H9 (cell line): Measurements from ENCODE around the gene DCLRE1C. TPM values are rescaled to one million over a fixed set of nuclear protein-coding genes. Genes with fewer than 3 reads are reported as not detected.

Experiments
- DNase-seq: peaks from one replicate; pipeline ENCODE4 v3.0.0-alpha.2; 2017
- H2AFZ ChIP-seq: one replicate; pipeline ENCODE4 v1.6.1; 2013; ENCODE audit warnings: mild to moderate bottlenecking, low read length, control low read depth, moderate library complexity
- H2AK5ac ChIP-seq: 2 replicates; pipeline ENCODE4 v1.6.1; 2013; ENCODE audit warnings: low read length, control low read depth, mixed read lengths; ENCODE audit not compliant: insufficient read length
- H2BK120ac ChIP-seq: one replicate; pipeline ENCODE4 v1.6.1; 2013; ENCODE audit warnings: low read depth, mild to moderate bottlenecking, low read length, control low read depth, inconsistent platforms; ENCODE audit not compliant: poor library complexity, severe bottlenecking
- H2BK12ac ChIP-seq: 2 replicates; pipeline ENCODE4 v1.6.1; 2013; ENCODE audit warnings: low read length, control low read depth, mixed read lengths, low read depth; ENCODE audit not compliant: insufficient read length
- H2BK15ac ChIP-seq: 2 replicates; pipeline ENCODE4 v1.6.1; 2013; ENCODE audit warnings: low read depth, low read length, control low read depth
- H2BK20ac ChIP-seq: one replicate; pipeline ENCODE4 v1.6.1; 2013; ENCODE audit warnings: low read depth, mild to moderate bottlenecking, low read length, control low read depth, inconsistent platforms; ENCODE audit not compliant: poor library complexity, severe bottlenecking
- H2BK5ac ChIP-seq: 2 replicates; pipeline ENCODE4 v1.6.1; 2013; ENCODE audit warnings: low read length, control low read depth, mixed read lengths; ENCODE audit not compliant: insufficient read length
- H3K14ac ChIP-seq: 2 replicates; pipeline ENCODE4 v1.6.1; 2013; ENCODE audit warnings: low read length, control low read depth; ENCODE audit not compliant: insufficient read depth
- H3K18ac ChIP-seq: 2 replicates; pipeline ENCODE4 v1.6.1; 2013; ENCODE audit warnings: low read depth, mild to moderate bottlenecking, mixed read lengths, low read length, control low read depth; ENCODE audit not compliant: insufficient read length
- H3K23ac ChIP-seq: 2 replicates; pipeline ENCODE4 v1.6.1; 2013; ENCODE audit warnings: low read length, control low read depth, mixed read lengths, low read depth; ENCODE audit not compliant: insufficient read length
- H3K23me2 ChIP-seq: 2 replicates; pipeline ENCODE4 v1.6.1; 2013; ENCODE audit warnings: low read depth, mild to moderate bottlenecking, mixed read lengths, low read length, control low read depth; ENCODE audit not compliant: insufficient read length, poor library complexity, severe bottlenecking
- H3K27ac ChIP-seq: 2 replicates; pipeline ENCODE4 v1.5.1; 2013; ENCODE audit warnings: low read length, control low read depth, mixed read lengths, low read depth; ENCODE audit not compliant: insufficient read length
- H3K27me3 ChIP-seq: 2 replicates; pipeline ENCODE4 v1.6.1; 2013; ENCODE audit warnings: low read length, control low read depth, inconsistent platforms; ENCODE audit not compliant: insufficient read depth
- H3K4ac ChIP-seq: 2 replicates; pipeline ENCODE4 v1.6.1; 2013; ENCODE audit warnings: low read depth, mild to moderate bottlenecking, control low read depth, inconsistent platforms, low read length, moderate library complexity
- H3K4me1 ChIP-seq: 2 replicates; pipeline ENCODE4 v1.6.1; 2013; ENCODE audit warnings: low read length, control low read depth, inconsistent platforms; ENCODE audit not compliant: insufficient read depth
- H3K4me2 ChIP-seq: 2 replicates; pipeline ENCODE4 v1.6.1; 2013; ENCODE audit warnings: low read length, control low read depth, mixed read lengths; ENCODE audit not compliant: insufficient read length, insufficient read depth
- H3K56ac ChIP-seq: 2 replicates; pipeline ENCODE4 v1.6.1; 2013; ENCODE audit warnings: low read depth, mild to moderate bottlenecking, mixed read lengths, low read length, control low read depth; ENCODE audit not compliant: insufficient read length
- H3K79me1 ChIP-seq: 2 replicates; pipeline ENCODE4 v1.6.1; 2013; ENCODE audit warnings: low read depth, mild to moderate bottlenecking, moderate library complexity, low read length, control low read depth, inconsistent platforms; ENCODE audit not compliant: insufficient read depth, poor library complexity, severe bottlenecking
- H3K79me2 ChIP-seq: 2 replicates; pipeline ENCODE4 v1.6.1; 2013; ENCODE audit warnings: low read length, control low read depth, inconsistent platforms; ENCODE audit not compliant: insufficient read depth
- H3K9ac ChIP-seq: 2 replicates; pipeline ENCODE4 v1.6.1; 2013; ENCODE audit warnings: low read length, control low read depth, mixed read lengths; ENCODE audit not compliant: insufficient read length; ENCODE audit errors: extremely low read depth
- H3K9me3 ChIP-seq: one replicate; pipeline ENCODE4 v1.6.1; 2013; ENCODE audit warnings: low read depth, low read length, inconsistent platforms; ENCODE audit not compliant: control insufficient read depth
- H3T11ph ChIP-seq: one replicate; pipeline ENCODE4 v1.6.1; 2013; ENCODE audit warnings: mild to moderate bottlenecking, low read length, control low read depth, inconsistent platforms
- H4K20me1 ChIP-seq: one replicate; pipeline ENCODE4 v1.6.1; 2013; ENCODE audit not compliant: control insufficient read depth, insufficient read length, insufficient read depth
- H4K5ac ChIP-seq: 2 replicates; pipeline ENCODE4 v1.6.1; 2013; ENCODE audit warnings: low read depth, mild to moderate bottlenecking, mixed read lengths, low read length, control low read depth; ENCODE audit not compliant: insufficient read length
- H4K8ac ChIP-seq: replicated peaks from 2 replicates; pipeline ENCODE4 v1.6.1; 2013; ENCODE audit warnings: low read length, control low read depth, mixed read lengths, low read depth; ENCODE audit not compliant: insufficient read length
- H4K91ac ChIP-seq: 2 replicates; pipeline ENCODE4 v1.6.1; 2013; ENCODE audit warnings: low read depth, mild to moderate bottlenecking, moderate library complexity, mixed read lengths, low read length, control low read depth; ENCODE audit not compliant: insufficient read length
- H3K27ac Mint-ChIP-seq, 3 experiments: 2 replicates in 2 of 3; 3 replicates in 1 of 3; pipeline ENCODE4 v1.8.0; 2020 to 2021; ENCODE audit warnings: mixed read lengths in 3 of 3, mild to moderate bottlenecking in 1 of 3, moderate library complexity in 1 of 3
- H3K27me3 Mint-ChIP-seq: 2 replicates; pipeline ENCODE4 v1.8.0; 2021; ENCODE audit warnings: low read depth, mild to moderate bottlenecking, moderate library complexity, mixed read lengths
- H3K36me3 Mint-ChIP-seq, 3 experiments: 2 replicates in 2 of 3; 3 replicates in 1 of 3; pipeline ENCODE4 v1.8.0; 2020 to 2021; ENCODE audit warnings: low read depth in 3 of 3, mixed read lengths in 3 of 3; ENCODE audit not compliant: insufficient read depth in 1 of 3
- H3K4me1 Mint-ChIP-seq, 2 experiments: 2 replicates each; pipeline ENCODE4 v1.8.0; 2020; ENCODE audit warnings: mixed read lengths in 2 of 2
- H3K4me3 Mint-ChIP-seq, 2 experiments: 2 replicates in 1 of 2; 3 replicates in 1 of 2; pipeline ENCODE4 v1.8.0; 2020 to 2021; ENCODE audit warnings: mild to moderate bottlenecking in 2 of 2, mixed read lengths in 2 of 2, moderate library complexity in 1 of 2
- H3K9me3 Mint-ChIP-seq, 2 experiments: 2 replicates in 1 of 2; 3 replicates in 1 of 2; pipeline ENCODE4 v1.8.0; 2020; ENCODE audit warnings: mild to moderate bottlenecking in 2 of 2, mixed read lengths in 2 of 2, moderate library complexity in 1 of 2
- CTCF ChIP-seq: fragments of 200-600 bp; sonication (generic); conservative IDR thresholded peaks from 3 replicates; pipeline ENCODE4 v1.8.0; 2021; ENCODE audit warnings: antibody characterized with exemption, mild to moderate bottlenecking
- WGBS: extraction: QIAGEN DNeasy Blood & Tissue Kit; methylation state at CpG from one replicate; pipeline ENCODE4 v1.1.7; 2013; ENCODE audit warnings: missing lambda C conversion rate, low lambda C conversion rate, mixed read lengths; ENCODE audit not compliant: insufficient read length; ENCODE audit errors: extremely low coverage; 5-methylcytosine and 5-hydroxymethylcytosine counted together
- total RNA-seq: library from RNA; stranded (reverse); gene quantifications from 2 replicates; pipeline ENCODE4 v1.2.1, GENCODE V29; 2021

Gene DCLRE1C
- total RNA-seq, 1 experiment from 2014 or later, result 15.2 TPM

GRCh38 chr10:14975672-14976273 lies 21.9 kb upstream of the DCLRE1C start:
- Histone ChIP-seq H3K4me2 (no peak overlapping the region), H3K23me2 (no peaks in the 10 kb centered on the region), H4K8ac (no peak overlapping the region), H2BK5ac (no peak overlapping the region), H2AK5ac (no peak overlapping the region), H2BK12ac (no peak overlapping the region), H2BK20ac (no peak overlapping the region), H3K18ac (no peak overlapping the region), H3T11ph (no peak overlapping the region), H3K79me2 (no peaks in the 10 kb centered on the region), H3K27me3 (no peaks in the 10 kb centered on the region), H2BK15ac (no peak overlapping the region), H3K14ac (no peak overlapping the region), H2BK120ac (no peak overlapping the region), H2AFZ (no peak overlapping the region), H3K4ac (no peak overlapping the region), H3K79me1 (no peaks in the 10 kb centered on the region), H3K9ac (no peak overlapping the region), H3K4me1 (no peaks in the 10 kb centered on the region), H3K27ac (no peak overlapping the region), H4K5ac (no peak overlapping the region), H4K20me1 (no peaks in the 10 kb centered on the region), H3K9me3 (no peaks in the 10 kb centered on the region), H4K91ac (no peak overlapping the region), H3K56ac (no peak overlapping the region), H3K23ac (no peak overlapping the region)
- Mint-ChIP-seq H3K36me3 (no peaks in the 10 kb centered on the region), H3K4me1 (peaks cover 6% of the 10 kb centered on the region in 2 experiments), H3K27me3 (peaks cover 3% of the 10 kb centered on the region), H3K27ac (peak overlapping the region in 1 of 3 experiments; percentile 62; a peak in 2 of 7 replicates), H3K4me3 (no peak overlapping the region), H3K9me3 (no peaks in the 10 kb centered on the region)
- TF ChIP-seq CTCF, result peak; percentile 55
- WGBS, result no CpG with 5 or more reads among the region's 21 CpGs
- DNase-seq, result no peak
